HG03060 (cell line): ENCODE data around the gene ALDH18A1.
"Not testable (repeated sequence)": the region's sequence is repeated elsewhere in the genome, so short reads cannot be mapped to it uniquely, and the experiment has no call there.

Experiments used
- ATAC-seq: cut with Tn5 transposase; IDR thresholded peaks from one replicate; pipeline ENCODE4 v1.9.1; 2021; ENCODE audit warnings: low read depth, moderate number of reproducible peaks; ENCODE audit not compliant: unreplicated experiment

Gene ALDH18A1

DNA sequence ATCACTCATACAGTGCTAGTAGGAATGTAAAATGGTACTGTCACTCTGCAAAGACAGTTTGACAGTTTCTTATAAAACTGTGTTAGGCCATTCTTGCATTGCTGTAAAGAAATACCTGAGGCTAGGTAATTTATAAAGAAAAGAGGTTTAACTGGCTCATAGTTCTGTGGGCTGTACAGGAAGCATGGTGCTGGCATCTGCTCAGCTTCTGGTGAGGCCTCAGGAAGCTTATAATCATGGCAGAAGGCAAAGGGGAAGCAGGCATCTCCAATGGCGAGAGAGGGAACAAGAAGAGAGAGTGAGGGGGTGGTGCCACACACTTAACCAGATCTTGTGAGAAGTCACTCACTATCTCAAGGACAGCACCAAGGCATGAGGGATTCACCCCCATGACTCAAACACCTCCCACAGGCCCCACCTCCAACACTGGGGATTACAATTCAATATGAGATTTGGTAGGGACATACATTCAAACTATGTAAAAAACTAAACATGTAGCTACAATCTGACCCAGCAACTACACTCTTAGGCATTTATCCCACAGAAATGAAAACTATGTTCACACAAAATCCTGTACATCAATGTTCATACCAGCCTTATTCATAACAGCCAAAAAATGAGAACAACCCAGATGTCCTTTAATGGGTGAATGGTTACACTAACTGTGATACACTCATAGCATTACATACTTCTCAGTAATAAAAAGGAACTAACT lies 5.0 kb downstream of the ALDH18A1 start:
- ATAC-seq, result no peak

DNA sequence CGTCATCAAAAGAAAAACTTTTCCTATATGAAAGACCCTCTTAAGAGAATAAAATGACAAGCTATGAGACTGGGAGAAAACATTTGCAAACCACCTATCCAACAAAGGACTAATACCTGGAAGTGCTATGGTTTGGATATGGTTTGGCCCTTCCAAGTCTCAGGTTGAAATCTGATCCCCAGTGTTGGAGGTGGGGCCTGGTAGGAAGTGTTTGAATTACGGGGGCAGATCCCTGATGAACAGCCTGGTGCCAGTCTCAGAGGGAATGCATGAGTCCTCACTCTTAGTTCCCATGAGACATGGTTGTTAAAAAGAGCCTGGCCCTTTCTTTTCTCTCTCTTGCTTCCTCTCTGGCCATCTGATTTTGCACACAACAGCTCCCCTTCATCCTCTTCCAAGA lies 6.3 kb downstream of the ALDH18A1 start:
- ATAC-seq, result no peak

DNA sequence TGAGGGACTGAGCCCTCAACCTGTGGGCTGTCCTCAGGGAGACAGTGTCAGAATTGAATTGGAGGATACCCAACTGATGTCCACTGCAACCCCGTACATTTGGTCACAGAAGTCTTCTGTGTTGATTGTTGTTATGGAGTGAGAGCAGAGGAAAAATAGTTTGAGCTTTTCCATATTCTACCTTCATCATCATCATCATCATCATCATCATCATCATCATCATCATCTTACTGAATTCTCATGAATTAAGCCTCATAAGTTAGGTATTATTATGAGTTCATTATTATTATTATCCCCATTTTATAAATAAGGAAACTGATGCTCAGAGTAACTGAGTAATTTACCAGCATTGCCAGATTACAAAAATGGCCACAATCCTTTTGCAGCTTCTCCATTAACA lies 8.4 kb downstream of the ALDH18A1 start:
- ATAC-seq, result no peak

DNA sequence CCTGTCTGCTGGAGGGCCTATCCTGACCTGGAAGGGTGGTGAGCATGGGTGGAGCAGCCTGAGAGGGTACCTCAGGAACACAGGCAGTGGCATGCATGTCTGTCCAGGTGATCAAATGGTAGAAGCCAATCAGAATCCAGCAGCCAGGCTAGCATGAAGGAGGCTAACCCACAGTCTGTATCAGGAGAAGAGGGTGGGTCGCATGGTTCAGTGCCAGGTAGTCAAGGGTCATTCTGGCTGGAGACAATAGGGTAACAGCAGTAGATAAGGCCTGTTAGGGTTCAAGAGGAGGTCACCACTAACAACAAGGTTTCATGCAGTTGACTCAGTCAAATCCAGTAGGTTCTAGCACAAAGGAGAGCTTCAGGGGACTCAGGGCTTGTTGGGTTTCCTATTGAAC lies 10.4 kb downstream of the ALDH18A1 start:
- ATAC-seq, result no peak

DNA sequence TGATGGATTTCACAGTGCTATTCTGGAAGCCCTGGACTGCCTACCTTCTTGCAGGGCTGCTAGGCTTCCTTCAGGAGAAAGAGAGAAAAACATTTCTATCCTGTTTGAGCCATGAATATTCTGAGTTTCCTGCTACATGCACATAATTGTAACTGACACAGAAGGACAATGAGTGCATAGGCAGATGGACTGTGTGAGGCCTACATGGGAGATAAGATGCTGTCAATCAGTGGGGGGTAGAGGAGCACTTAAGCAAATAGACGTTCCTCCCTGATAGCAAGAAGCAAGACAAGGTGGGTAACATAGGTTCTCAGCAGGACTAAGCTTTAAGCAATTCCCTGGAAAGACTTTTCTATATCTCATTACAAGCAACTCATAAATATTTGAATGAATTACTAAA lies 11.6 kb downstream of the ALDH18A1 start:
- ATAC-seq, result no peak

DNA sequence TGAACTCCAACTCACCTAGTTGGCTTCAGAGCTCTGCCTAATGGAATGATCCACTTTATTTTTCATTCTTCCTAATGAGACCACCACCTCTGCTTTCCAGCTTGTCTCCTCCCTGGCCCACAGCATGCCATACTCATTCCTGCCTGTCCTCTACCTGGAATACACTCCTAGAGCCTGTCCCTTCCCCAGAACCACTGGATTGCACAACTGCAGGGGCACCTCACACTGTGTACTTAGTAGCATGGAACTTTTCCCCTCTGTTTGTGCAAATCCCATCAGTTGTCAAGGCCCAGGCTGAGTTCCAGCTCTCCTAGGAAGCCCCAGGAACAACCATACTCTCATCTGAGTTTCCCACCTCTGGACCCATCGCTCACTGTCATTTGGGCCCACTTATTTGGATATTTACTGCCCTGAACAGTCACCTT lies 15.6 kb downstream of the ALDH18A1 start:
- no peak for ATAC-seq

DNA sequence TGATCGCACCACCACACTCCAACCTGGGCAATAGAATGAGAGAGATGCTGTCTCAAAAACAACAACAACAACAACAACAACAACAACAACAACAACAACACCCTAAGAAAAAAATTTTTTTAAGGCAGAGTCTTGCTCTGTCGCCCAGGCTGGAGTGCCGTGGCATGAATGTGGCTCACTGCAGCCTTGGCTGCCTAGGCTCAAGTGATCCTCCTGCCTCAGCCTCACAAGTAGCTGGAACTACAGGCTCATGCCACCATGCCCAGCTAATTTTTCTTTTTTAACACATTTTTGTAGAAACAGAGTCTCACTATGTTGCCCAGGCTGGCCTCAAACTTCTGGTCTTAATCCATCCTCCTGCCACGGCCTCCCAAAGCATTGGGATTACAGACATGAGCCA lies 18.6 kb downstream of the ALDH18A1 start:
- ATAC-seq, result no peak

DNA sequence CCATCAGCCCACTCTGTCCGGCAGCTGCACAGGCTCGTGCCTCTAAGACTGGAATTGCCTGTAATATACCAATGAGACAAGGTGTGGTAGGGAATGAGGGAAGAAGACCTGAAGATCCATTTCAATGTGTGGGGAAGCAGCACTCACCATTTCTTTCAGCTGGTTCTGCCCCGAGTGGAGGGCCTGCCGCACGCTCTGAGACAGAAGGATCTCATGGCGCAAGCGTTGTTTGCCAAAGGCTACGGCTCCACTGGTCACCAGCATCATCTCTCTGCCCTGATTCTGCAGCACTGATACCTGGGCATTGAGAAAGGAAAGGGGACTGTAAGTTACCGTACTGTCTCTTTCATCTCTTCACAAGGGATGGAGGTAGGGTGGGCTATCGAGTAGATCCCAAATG lies 19.4 kb downstream of the ALDH18A1 start:
- no peak for ATAC-seq

DNA sequence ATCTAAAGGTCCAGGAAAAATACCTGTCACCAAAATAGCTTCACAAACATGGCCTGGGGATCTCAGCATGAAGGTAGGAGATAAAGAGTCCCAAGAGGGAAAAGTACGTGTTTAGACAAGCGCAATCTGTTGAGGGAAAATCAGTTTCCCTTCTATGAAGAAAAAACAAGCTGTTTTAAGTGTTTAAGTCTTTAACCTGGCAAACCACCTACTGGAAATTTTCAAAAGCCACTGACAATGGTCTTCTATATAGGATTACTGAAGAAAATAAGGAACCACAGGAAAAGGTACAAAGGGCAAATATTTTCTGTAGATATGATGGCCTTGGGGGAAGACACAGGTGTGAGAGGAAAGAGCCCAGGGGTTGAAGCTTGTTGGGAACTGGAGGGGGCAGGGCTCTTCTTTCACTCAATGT lies 21.2 kb downstream of the ALDH18A1 start:
- ATAC-seq, result no peak

DNA sequence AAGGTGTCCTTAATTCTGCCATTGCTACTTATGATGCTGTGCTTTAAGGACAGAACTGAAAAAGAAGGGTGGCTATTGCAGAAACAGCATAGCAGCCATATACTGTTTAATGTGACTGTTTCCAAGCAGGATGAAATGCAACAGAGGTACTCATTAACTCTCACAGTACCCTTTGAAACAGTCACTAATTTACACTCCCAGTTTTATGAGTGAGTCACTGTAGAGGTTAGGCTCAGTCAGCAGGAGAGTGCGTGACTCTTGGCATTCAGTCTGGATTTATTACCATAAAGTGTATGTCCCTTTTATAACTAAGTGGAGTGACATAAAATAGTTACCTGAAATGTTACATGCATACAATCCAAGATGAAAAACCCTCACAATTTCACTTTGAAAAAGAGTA lies 27.7 kb downstream of the ALDH18A1 start:
- ATAC-seq, result no peak

DNA sequence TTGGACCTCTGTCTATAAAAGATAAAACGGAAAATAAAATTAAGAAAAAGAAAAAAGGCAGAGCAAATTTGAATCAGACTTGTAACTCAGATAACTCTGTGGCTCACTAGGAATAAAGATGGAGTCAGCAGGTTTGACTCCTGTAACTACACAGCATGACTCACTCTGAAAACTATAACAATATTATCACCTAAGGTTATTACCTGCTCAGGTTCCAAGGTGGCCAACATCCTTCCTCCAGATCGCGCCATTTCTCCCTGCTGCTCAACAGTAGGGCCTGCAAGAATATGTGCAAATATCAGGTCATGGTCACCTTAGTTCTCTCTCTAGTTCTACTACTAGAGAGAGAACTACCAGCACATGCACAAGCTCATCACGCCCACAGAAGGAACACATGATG lies 30.0 kb downstream of the ALDH18A1 start:
- no peak for ATAC-seq

DNA sequence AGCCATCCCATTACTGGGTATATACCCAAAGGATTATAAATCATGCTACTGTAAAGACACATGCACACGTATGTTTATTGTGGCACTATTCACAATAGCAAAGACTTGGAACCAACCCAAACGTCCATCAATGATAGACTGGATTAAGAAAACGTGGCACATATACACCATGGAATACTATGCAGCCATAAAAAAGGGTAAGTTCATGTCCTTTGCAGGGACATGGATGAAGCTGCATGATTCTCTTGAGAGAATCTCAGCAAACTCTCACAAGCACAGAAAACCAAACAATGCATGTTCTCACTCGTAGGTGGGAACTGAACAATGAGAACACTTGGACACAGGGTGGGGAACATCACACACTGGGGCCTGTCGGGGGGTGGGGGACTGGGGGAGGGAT lies 36.1 kb downstream of the ALDH18A1 start:
- ATAC-seq, result not testable (repeated sequence)

DNA sequence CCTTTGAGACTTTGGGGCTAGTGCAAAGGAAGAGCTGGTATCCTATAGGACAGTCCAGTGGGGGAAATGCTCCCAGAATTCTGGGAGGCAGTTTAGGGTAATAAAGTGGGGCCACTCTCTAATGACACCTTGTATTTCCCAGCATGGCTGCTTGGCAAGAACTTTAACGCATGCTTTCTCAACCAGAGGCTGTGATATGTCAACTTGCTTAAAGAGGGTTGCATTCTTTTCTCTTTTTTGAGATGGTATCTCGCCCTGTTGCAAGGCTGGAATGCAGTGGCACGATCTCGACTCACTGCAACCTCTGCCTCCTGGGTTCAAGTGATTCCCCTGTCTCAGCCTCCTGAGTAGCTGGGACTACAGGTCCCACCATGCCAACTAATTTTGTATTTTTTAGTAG lies 38.4 kb downstream of the ALDH18A1 start:
- no peak for ATAC-seq

DNA sequence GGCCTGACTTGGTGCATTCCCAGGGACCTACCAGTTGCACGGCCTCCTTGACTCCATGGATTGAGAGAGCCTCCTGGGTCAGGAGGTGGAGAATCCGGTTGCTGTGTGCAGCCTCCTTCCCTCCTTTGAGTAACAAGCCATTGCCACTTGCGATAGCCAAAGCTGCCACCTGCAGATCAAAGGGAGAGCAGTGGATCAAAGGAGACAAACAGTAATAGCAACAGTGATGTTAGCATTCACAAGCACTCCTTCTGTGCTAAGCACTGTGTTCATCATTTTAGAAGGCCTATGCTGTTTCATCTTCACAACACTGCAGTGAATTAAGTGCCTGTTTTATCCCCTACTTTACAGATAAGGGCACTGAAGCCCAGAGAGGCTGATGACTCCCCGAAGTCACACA lies 40.1 kb downstream of the ALDH18A1 start:
- ATAC-seq, result no peak

DNA sequence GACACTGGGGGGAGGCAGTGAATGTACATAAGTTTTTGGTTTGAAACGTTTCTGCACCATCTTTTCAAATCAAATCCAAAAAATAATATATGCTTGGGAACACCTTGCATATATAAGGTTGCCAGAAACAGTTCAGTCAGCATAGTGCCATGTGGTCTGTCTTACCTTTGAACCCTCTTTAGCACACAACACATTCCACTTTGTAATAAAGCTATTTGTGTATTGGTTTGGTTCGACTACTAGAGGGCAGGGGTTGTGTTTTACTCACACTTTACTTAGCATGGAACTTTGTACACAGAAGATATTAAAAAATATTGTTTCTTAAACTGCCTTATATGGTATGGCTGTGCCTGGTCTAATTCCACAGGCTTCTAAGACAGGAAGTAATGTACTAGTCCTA lies 43.2 kb downstream of the ALDH18A1 start:
- ATAC-seq, result no peak

DNA sequence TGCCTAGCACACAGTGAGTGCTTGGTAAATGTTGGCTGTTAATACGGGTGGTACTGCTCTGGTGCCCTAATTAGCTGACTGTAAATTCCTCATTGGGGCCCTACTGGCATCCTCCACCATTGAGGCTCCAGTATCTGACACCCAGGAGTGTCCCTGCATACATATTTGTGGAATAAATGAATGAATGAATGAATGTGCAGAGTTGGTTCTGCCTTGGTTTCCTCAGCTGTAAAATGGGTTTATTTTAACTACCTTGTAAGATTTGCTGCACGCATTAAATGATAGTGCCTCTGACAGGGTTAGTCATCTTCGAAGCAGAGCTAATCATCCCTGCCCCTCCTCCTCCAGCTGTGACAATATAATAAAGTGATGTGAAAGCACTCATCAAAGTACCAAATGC lies 45.8 kb downstream of the ALDH18A1 start:
- no peak for ATAC-seq

DNA sequence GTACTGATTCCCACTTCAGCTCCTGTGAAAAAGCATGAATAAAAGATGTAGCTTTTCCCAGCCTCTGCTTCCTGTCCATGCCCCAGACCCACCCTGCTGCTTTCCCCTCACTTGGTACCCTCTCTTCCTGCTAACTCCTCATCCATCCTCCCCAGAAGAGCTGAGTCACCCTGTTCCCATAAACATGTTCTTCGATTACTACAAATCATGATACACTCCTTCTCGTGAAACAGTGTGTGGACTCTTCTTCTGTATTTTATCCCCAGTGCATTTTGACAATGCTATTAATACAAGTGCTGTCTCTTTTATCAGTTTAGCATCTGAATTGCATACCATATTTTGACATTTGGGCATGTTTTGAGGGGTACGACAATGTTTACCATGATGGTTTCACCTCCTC lies 49.6 kb downstream of the ALDH18A1 start:
- no peak for ATAC-seq

DNA sequence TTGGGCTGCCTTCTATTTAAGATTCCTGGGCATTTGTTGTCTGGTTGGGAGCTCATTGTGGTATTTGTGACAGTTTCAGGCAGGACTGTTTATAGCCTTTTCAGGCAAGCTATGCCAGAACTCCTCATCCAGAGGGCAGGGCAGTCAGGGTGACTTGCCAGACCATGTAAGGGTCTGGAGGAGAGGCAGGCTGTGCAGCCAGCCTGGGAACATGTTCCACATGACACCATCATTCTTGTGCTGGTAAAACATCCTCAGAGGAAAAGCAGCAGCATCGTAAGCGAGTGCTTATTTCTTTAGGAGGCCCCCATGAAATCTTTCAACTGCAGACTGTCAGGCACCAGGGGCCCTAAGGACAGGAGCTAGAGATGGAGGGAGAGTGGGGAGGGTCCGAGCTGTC lies 51.3 kb downstream of the ALDH18A1 start:
- no peak for ATAC-seq

DNA sequence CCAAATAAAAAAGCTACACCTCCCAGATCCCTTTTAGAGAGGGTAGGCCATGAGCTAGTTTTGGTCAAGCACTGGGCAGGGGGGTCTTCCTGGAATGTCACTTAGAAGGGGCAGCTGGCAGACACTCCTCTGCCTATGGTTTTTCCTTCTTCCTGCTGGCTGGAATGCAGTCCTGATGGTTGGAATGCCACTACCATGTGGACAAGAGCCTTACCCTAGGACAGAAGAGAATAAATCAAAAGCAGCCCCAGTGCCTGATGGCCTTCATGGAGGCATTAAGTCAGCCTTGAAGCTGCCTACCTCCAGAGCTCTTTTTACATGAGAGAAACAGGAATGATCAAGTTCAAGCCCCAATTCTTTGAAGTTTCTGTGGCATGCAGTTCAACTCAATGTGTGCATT lies 51.9 kb downstream of the ALDH18A1 start:
- ATAC-seq, result no peak

DNA sequence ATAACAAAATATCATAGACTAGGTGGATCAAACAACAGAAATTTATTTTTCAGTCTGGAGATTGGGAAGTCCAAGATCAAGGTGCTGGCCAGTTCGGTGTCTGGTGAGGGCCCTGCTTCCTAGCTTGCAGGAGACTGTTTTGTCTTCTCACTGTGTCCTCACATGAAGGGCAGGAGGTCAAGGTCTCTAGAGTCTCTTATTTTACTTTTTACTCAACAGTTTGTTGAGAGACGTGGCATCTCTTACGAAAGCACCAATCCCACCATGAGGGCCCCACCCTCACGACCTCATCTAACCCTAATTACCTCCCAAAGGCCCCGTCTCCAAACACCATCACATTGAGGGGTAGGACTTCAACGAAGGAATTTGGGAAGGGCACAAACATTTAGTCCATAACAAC lies 54.1 kb downstream of the ALDH18A1 start:
- no peak for ATAC-seq

DNA sequence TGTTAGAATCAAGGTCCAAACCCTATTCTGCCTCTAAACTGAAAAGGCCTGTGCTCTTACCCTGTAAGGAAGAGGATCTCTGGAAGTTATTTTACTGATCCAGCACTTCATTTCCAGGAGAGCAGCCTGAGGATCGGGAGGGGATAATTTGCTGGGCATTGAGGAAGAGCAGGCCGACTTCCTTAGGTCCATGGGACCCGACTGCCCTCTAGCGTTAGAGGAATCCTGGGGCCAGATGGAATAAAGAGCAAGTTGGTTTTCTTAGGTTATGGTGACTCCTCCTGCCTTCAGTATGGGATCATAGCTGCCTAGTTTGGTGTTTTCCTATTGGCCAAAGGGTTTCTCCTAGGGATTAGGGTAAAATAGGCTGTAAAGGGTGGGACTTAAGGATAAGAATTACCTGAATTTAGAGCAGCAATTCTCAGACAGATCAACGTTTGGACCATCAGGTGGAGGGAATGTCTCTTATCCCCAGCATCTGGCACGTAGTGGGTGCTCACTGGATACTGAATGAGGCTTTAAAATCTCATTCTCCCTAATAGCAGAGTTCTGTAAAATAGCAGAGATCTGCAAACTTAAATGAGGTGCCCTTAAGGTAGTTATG lies 55.3 kb downstream of the ALDH18A1 start:
- no peak for ATAC-seq

DNA sequence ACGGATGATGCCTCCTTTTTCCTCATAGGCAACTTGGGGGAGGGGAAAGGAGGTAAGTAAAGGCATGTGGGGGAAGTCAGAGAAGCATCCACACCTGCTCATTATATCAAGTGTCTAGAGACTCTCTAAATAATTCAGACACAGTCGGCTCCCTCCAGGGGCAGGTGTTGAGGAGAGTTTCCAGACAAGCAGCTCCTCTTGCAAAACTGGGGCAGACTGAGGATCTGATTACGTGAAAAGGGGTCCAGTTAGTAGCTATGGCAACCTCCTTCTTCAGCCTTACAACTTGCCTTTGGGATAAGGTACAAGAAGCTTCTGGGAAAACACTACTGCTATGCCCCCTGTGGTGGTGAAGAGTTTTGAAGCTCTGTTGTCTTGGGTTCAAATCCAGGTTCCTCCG lies 56.4 kb downstream of the ALDH18A1 start:
- no peak for ATAC-seq

DNA sequence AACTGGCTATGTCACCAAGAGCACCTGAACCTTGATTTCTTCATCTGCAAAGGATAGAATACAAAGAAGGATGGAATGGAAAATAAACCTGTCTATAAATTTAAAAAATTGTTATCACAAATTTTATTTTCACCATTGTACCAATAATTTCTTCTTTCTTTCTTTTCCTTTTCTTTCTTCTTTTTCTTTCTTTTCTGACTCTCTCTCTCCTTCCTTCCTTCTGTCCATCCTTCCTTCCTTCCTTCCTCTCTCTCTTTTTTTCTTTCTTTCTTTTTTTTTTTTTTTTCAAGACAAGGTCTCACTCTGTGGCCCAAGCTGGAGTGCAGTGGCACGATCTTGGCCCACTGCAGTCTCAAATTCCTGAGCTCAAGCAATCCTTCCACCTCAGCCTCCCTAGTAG lies 58.7 kb downstream of the ALDH18A1 start:
- no peak for ATAC-seq
